Measurements from ENCODE around the gene GPAT3.
"Not testable (repeated sequence)": the region's sequence is repeated elsewhere in the genome, so short reads cannot be mapped to it uniquely, and the experiment has no call there.

The GPAT3 gene

GRCh38 chr4:83616252-83616651, 80.3 kb downstream of the GPAT3 start:
- TF ChIP-seq JUND (IDR thresholded peaks at IDR 0.05; ENCODE audit: low read depth): no peak
- in situ Hi-C loops (cut with HindIII; ENCODE audit: low pct_unique_long_range_greater_than_20kb, low sequenced_read_pairs): no loop called here
- DNase-seq (ENCODE audit: low read depth in 1 of 2, low spot score in 1 of 2): no peak

- TF ChIP-seq JUND (IDR thresholded peaks at IDR 0.05; ENCODE audit: low read depth): no peak
- DNase-seq (ENCODE audit: low read depth in 1 of 2, low spot score in 1 of 2): no peak
- in situ Hi-C loops (cut with HindIII; ENCODE audit: low pct_unique_long_range_greater_than_20kb, low sequenced_read_pairs): no loop called here
Measured at GRCh38 chr4:83617371-83618035, 81.6 kb downstream of the GPAT3 start.

GRCh38 chr4:83618431-83618830, 82.5 kb downstream of the GPAT3 start:
- TF ChIP-seq JUND (IDR thresholded peaks at IDR 0.05; ENCODE audit: low read depth): no peak
- in situ Hi-C loops (cut with HindIII; ENCODE audit: low pct_unique_long_range_greater_than_20kb, low sequenced_read_pairs): no loop called here
- DNase-seq (ENCODE audit: low read depth in 1 of 2, low spot score in 1 of 2): peak; percentile 6 to 48

GRCh38 chr4:83618991-83619645, 83.2 kb downstream of the GPAT3 start:
- no peak for TF ChIP-seq JUND (IDR thresholded peaks at IDR 0.05; ENCODE audit: low read depth)
- DNase-seq (ENCODE audit: low read depth in 1 of 2, low spot score in 1 of 2): peak in 1 of 2 experiments; percentile 7
- in situ Hi-C loops (cut with HindIII; ENCODE audit: low pct_unique_long_range_greater_than_20kb, low sequenced_read_pairs): no loop called here

GRCh38 chr4:83622127-83622526, 86.2 kb downstream of the GPAT3 start:
- in situ Hi-C loops (cut with HindIII; ENCODE audit: low pct_unique_long_range_greater_than_20kb, low sequenced_read_pairs); DNase-seq (ENCODE audit: low read depth in 1 of 2, low spot score in 1 of 2): not testable (repeated sequence)

GRCh38 chr4:83625821-83626220, 89.9 kb downstream of the GPAT3 start:
- TF ChIP-seq JUND (IDR thresholded peaks at IDR 0.05; ENCODE audit: low read depth): no peak
- in situ Hi-C loops (cut with HindIII; ENCODE audit: low pct_unique_long_range_greater_than_20kb, low sequenced_read_pairs): no loop called here
- no peak for DNase-seq (ENCODE audit: low read depth in 1 of 2, low spot score in 1 of 2)

GRCh38 chr4:83626245-83626836, 90.4 kb downstream of the GPAT3 start:
- in situ Hi-C loops (cut with HindIII; ENCODE audit: low pct_unique_long_range_greater_than_20kb, low sequenced_read_pairs): no loop called here
- DNase-seq (ENCODE audit: low read depth in 1 of 2, low spot score in 1 of 2): no peak
- no peak for TF ChIP-seq JUND (IDR thresholded peaks at IDR 0.05; ENCODE audit: low read depth)

GRCh38 chr4:83629945-83630721, 94.2 kb downstream of the GPAT3 start:
- in situ Hi-C loops (cut with HindIII; ENCODE audit: low pct_unique_long_range_greater_than_20kb, low sequenced_read_pairs): no loop called here

GRCh38 chr4:83631066-83631465, 95.2 kb downstream of the GPAT3 start:
- no peak for DNase-seq (ENCODE audit: low read depth in 1 of 2, low spot score in 1 of 2)
- no peak for TF ChIP-seq JUND (IDR thresholded peaks at IDR 0.05; ENCODE audit: low read depth)
- in situ Hi-C loops (cut with HindIII; ENCODE audit: low pct_unique_long_range_greater_than_20kb, low sequenced_read_pairs): no loop called here

More at GRCh38 chr4:83629945-83630721, 94.2 kb downstream of the GPAT3 start:
- no peak for DNase-seq (ENCODE audit: low read depth in 1 of 2, low spot score in 1 of 2)
- no peak for TF ChIP-seq JUND (IDR thresholded peaks at IDR 0.05; ENCODE audit: low read depth)

GRCh38 chr4:83636930-83637329, 101.0 kb downstream of the GPAT3 start:
- in situ Hi-C loops (cut with HindIII; ENCODE audit: low pct_unique_long_range_greater_than_20kb, low sequenced_read_pairs): no loop called here
- DNase-seq (ENCODE audit: low read depth in 1 of 2, low spot score in 1 of 2): no peak
- TF ChIP-seq JUND (IDR thresholded peaks at IDR 0.05; ENCODE audit: low read depth): no peak

- no peak for TF ChIP-seq JUND (IDR thresholded peaks at IDR 0.05; ENCODE audit: low read depth)
- DNase-seq (ENCODE audit: low read depth in 1 of 2, low spot score in 1 of 2): peak in 1 of 2 experiments; percentile 78
- in situ Hi-C loops (cut with HindIII; ENCODE audit: low pct_unique_long_range_greater_than_20kb, low sequenced_read_pairs): no loop called here
Measured at GRCh38 chr4:83639849-83640493, 104.1 kb downstream of the GPAT3 start.

- in situ Hi-C loops (cut with HindIII; ENCODE audit: low pct_unique_long_range_greater_than_20kb, low sequenced_read_pairs): no loop called here
- no peak for TF ChIP-seq JUND (IDR thresholded peaks at IDR 0.05; ENCODE audit: low read depth)
- no peak for DNase-seq (ENCODE audit: low read depth in 1 of 2, low spot score in 1 of 2)
Measured at GRCh38 chr4:83643036-83643435, 107.1 kb downstream of the GPAT3 start.

Data from T47D (cell line).